OCI-LY1 (cell line): ENCODE measurements around the gene EPOP.

ENCODE experiments used
- H2AFZ ChIP-seq: fragments of 200-600 bp; sonication (generic), shearing (Covaris generic); 2 replicates; pipeline ENCODE4 v1.6.0; 2014; ENCODE audit warnings: antibody characterized with exemption, mild to moderate bottlenecking, low read length
- H3F3A ChIP-seq: fragments of 200-600 bp; sonication (generic), shearing (Covaris generic); 2 replicates; pipeline ENCODE4 v1.6.0; 2014; ENCODE audit warnings: mild to moderate bottlenecking, antibody characterized with exemption, low read length, moderate library complexity; ENCODE audit not compliant: insufficient read depth
- H3K27ac ChIP-seq: fragments of 200-600 bp; sonication (generic); 2 replicates; pipeline ENCODE4 v1.5.1; 2014; ENCODE audit warnings: low read length, mixed run types, mild to moderate bottlenecking, low read depth; ENCODE audit not compliant: poor library complexity, severe bottlenecking
- H3K27me3 ChIP-seq: fragments of 200-600 bp; sonication (generic); 2 replicates; pipeline ENCODE4 v1.6.0; 2014; ENCODE audit warnings: antibody characterized with exemption, mild to moderate bottlenecking, low read length, moderate library complexity; ENCODE audit not compliant: insufficient read depth
- H3K36me3 ChIP-seq: fragments of 200-600 bp; sonication (generic); 2 replicates; pipeline ENCODE4 v1.6.1; 2014; ENCODE audit warnings: mild to moderate bottlenecking, antibody characterized with exemption, low read length, moderate library complexity, mixed read lengths; ENCODE audit not compliant: insufficient read depth
- H3K4me1 ChIP-seq: fragments of 200-600 bp; sonication (generic); 2 replicates; pipeline ENCODE4 v1.5.1; 2014; ENCODE audit warnings: mild to moderate bottlenecking, low read length, moderate library complexity; ENCODE audit not compliant: insufficient read depth, severe bottlenecking
- H3K4me2 ChIP-seq: fragments of 200-600 bp; sonication (generic), shearing (Covaris generic); 2 replicates; pipeline ENCODE4 v1.6.1; 2014; ENCODE audit warnings: low read length
- H3K4me3 ChIP-seq: fragments of 200-600 bp; sonication (generic); 2 replicates; pipeline ENCODE4 v1.5.1; 2014; ENCODE audit warnings: low read length, low read depth, mild to moderate bottlenecking, mixed read lengths; ENCODE audit not compliant: poor library complexity, severe bottlenecking
- H3K79me2 ChIP-seq: fragments of 200-600 bp; shearing (Covaris generic); 2 replicates; pipeline ENCODE4 v1.6.1; 2016; ENCODE audit warnings: mixed run types, low read length, mixed read lengths; ENCODE audit not compliant: insufficient read depth
- H3K9ac ChIP-seq: fragments of 200-600 bp; sonication (generic), shearing (Covaris generic); 2 replicates; pipeline ENCODE4 v1.6.1; 2014; ENCODE audit warnings: mild to moderate bottlenecking, low read length, mixed read lengths
- H3K9me2 ChIP-seq: fragments of 200-600 bp; sonication (generic), shearing (Covaris generic); 2 replicates; pipeline ENCODE4 v1.6.1; 2014; ENCODE audit warnings: low read depth, mild to moderate bottlenecking, low read length, mixed read lengths
- H3K9me3 ChIP-seq: fragments of 200-600 bp; shearing (Covaris generic); 2 replicates; pipeline ENCODE4 v1.6.1; 2014; ENCODE audit warnings: low read length, mixed read lengths
- H4K20me1 ChIP-seq: fragments of 200-600 bp; sonication (generic), shearing (Covaris generic); 2 replicates; pipeline ENCODE4 v1.6.0; 2016; ENCODE audit warnings: mild to moderate bottlenecking, low read length; ENCODE audit not compliant: insufficient read depth
- EZH2 ChIP-seq: fragments of 200-600 bp; sonication (generic), shearing (Covaris generic); IDR thresholded peaks from 2 replicates; pipeline ENCODE4 v1.8.0; 2017; ENCODE audit warnings: borderline replicate concordance, mixed run types, mild to moderate bottlenecking, antibody characterized with exemption, low read length, moderate library complexity, mixed read lengths
- TF ChIP-seq, protein P1 (sequence below): fragments of 200-600 bp; sonication (generic), shearing (Covaris generic); IDR thresholded peaks from 2 replicates; pipeline ENCODE4 v1.5.1; 2017; ENCODE audit warnings: mild to moderate bottlenecking, antibody characterized with exemption, low read length, moderate library complexity, mixed read lengths

EPOP gene

DNA sequence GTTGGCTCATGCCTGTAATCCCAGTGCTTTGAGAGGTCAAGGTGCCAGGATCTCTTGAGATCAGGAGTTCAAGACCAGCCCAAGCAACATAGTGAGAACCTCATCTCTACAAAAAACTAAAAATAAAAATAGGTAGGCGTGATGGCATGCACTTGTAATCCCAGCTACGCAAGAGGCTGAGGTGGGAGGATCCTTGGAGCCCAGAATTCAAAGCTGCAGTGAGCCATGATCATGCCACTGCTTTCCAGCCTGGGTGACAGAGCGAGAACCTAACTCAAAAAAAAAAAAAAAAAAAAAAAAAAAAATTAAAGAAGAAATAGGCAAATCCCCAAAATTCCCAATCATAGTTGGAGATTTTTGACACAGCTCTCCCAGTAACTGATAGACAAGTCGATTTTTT is 36.8 kb downstream of the EPOP start:
- H3F3A ChIP-seq = no peaks in the 10 kb centered on the region
- TF ChIP-seq EZH2 = no peak
- TF ChIP-seq, protein P1, sequence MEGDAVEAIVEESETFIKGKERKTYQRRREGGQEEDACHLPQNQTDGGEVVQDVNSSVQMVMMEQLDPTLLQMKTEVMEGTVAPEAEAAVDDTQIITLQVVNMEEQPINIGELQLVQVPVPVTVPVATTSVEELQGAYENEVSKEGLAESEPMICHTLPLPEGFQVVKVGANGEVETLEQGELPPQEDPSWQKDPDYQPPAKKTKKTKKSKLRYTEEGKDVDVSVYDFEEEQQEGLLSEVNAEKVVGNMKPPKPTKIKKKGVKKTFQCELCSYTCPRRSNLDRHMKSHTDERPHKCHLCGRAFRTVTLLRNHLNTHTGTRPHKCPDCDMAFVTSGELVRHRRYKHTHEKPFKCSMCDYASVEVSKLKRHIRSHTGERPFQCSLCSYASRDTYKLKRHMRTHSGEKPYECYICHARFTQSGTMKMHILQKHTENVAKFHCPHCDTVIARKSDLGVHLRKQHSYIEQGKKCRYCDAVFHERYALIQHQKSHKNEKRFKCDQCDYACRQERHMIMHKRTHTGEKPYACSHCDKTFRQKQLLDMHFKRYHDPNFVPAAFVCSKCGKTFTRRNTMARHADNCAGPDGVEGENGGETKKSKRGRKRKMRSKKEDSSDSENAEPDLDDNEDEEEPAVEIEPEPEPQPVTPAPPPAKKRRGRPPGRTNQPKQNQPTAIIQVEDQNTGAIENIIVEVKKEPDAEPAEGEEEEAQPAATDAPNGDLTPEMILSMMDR = no peak
- no peaks in the 10 kb centered on the region for H3K9me2 ChIP-seq
- H4K20me1 ChIP-seq = no peaks in the 10 kb centered on the region
- no peak overlapping the region for H3K4me2 ChIP-seq
- H3K9ac ChIP-seq = no peak overlapping the region
- H3K4me1 ChIP-seq = no peaks in the 10 kb centered on the region
- H3K9me3 ChIP-seq = no peaks in the 10 kb centered on the region
- H2AFZ ChIP-seq = no peak overlapping the region
- H3K27me3 ChIP-seq = peaks cover 4% of the 10 kb centered on the region
- no peaks in the 10 kb centered on the region for H3K36me3 ChIP-seq
- no peak overlapping the region for H3K4me3 ChIP-seq
- H3K79me2 ChIP-seq = no peaks in the 10 kb centered on the region
- no peak overlapping the region for H3K27ac ChIP-seq

DNA sequence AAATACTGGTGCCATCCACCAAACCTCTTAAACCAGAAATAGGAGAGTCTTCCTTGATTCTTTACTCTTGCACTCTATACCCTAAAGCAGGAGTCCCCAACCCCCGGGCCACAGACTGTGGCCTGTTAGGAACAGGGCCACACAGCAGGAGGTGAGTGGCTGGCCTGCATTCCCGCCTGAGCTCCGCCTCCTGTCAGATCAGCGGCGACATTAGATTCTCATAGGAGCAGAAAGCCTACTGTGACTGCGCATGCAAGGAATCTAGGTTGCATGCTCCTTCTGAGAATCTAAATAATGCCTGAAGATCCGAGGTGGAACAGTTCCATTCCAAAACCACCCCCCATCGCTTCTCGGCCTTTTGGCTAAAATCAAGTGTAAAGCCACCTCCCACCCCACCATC is 38.7 kb downstream of the EPOP start:
- Histone ChIP-seq H3K9ac (no peak overlapping the region), H2AFZ (no peak overlapping the region)
- TF ChIP-seq, protein P1 = no peak
- TF ChIP-seq EZH2 = no peak

DNA sequence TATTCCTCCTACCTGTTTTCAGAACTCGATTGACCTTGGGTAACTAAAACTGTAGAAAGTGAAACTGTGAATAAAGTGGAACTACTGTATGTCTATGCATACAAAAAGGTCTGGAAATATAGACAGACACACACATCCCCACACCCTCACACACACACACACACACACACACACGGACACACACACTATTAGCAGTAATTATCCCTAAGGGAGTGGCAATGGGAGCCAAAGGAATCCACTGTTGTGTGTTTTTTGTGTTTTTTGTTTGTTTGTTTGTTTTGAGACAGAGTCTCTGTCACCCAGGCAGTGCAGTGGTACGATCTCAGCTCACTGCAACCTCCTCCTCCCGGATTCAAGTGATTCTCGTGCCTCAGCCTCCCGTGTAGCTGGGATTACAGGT is 42.4 kb downstream of the EPOP start:
- H3K4me3 ChIP-seq = no peak overlapping the region
- no peak overlapping the region for H3K9ac ChIP-seq
- H3K9me3 ChIP-seq = no peaks in the 10 kb centered on the region
- H4K20me1 ChIP-seq = no peaks in the 10 kb centered on the region
- H3K36me3 ChIP-seq = no peaks in the 10 kb centered on the region
- no peaks in the 10 kb centered on the region for H3K27me3 ChIP-seq
- no peaks in the 10 kb centered on the region for H3K79me2 ChIP-seq
- H3F3A ChIP-seq = no peaks in the 10 kb centered on the region
- no peaks in the 10 kb centered on the region for H3K4me1 ChIP-seq
- no peak for TF ChIP-seq EZH2
- TF ChIP-seq, protein P1 = no peak
- H3K9me2 ChIP-seq = no peaks in the 10 kb centered on the region
- H2AFZ ChIP-seq = no peak overlapping the region
- no peak overlapping the region for H3K27ac ChIP-seq
- no peak overlapping the region for H3K4me2 ChIP-seq

More for the DNA sequence above, 38.7 kb downstream of the EPOP start:
- H3K4me1 ChIP-seq = no peaks in the 10 kb centered on the region
- no peaks in the 10 kb centered on the region for H3K36me3 ChIP-seq
- no peak overlapping the region for H3K4me2 ChIP-seq
- no peaks in the 10 kb centered on the region for H3F3A ChIP-seq
- H3K9me3 ChIP-seq = no peaks in the 10 kb centered on the region
- H3K79me2 ChIP-seq = no peaks in the 10 kb centered on the region
- no peaks in the 10 kb centered on the region for H4K20me1 ChIP-seq
- H3K4me3 ChIP-seq = no peak overlapping the region
- H3K27ac ChIP-seq = no peak overlapping the region
- H3K27me3 ChIP-seq = no peaks in the 10 kb centered on the region; the same call in 1 of the 2 replicates
- H3K9me2 ChIP-seq = no peaks in the 10 kb centered on the region
